Mesothelial cell of epicardium (in vitro differentiated cells): ENCODE results near the gene AUNIP. TPM values are rescaled to one million over a fixed set of nuclear protein-coding genes. Genes with fewer than 3 reads are reported as not detected.
A peak's percentile ranks its signal among the peaks of the same experiment; 100 is the strongest.

Source experiments
- DNase-seq, 2 experiments: peaks; one replicate each; pipeline ENCODE4 v3.0.0; 2021; ENCODE audit warnings: low spot score in 2 of 2; ENCODE audit not compliant: unreplicated experiment in 2 of 2
- H3K27ac Mint-ChIP-seq: 2 replicates; pipeline ENCODE4 v1.8.0; 2021; ENCODE audit warnings: mixed read lengths
- H3K27me3 Mint-ChIP-seq: 2 replicates; pipeline ENCODE4 v1.8.0; 2021; ENCODE audit warnings: low read depth, mixed read lengths
- H3K36me3 Mint-ChIP-seq: 2 replicates; pipeline ENCODE4 v1.8.0; 2021; ENCODE audit warnings: mixed read lengths
- H3K4me1 Mint-ChIP-seq: 2 replicates; pipeline ENCODE4 v1.8.0; 2021; ENCODE audit warnings: mixed read lengths
- H3K4me3 Mint-ChIP-seq: 2 replicates; pipeline ENCODE4 v1.8.0; 2021; ENCODE audit warnings: mild to moderate bottlenecking, moderate library complexity, mixed read lengths
- H3K9me3 Mint-ChIP-seq: 2 replicates; pipeline ENCODE4 v1.8.0; 2021; ENCODE audit warnings: mixed read lengths
- CTCF ChIP-seq: fragments of 200-600 bp; sonication (generic); IDR thresholded peaks from one replicate; pipeline ENCODE4 v1.5.0; 2021; ENCODE audit warnings: antibody characterized with exemption; ENCODE audit not compliant: unreplicated experiment
- total RNA-seq: library from RNA; stranded (reverse); gene quantifications from 3 replicates; pipeline ENCODE4 v1.2.1, GENCODE V29; 2021

Gene AUNIP
- total RNA-seq, 1 donor from 2014 or later: 2.7 TPM

GRCh38 chr1:25899792-25900191 is 40.5 kb upstream of the AUNIP start:
- no peak overlapping the region for H3K4me3 Mint-ChIP-seq
- H3K27ac Mint-ChIP-seq: no peak overlapping the region
- TF ChIP-seq CTCF: no peak
- DNase-seq: no peak
- H3K4me1 Mint-ChIP-seq: peaks cover 31% of the 10 kb centered on the region
- no peaks in the 10 kb centered on the region for H3K9me3 Mint-ChIP-seq
- H3K36me3 Mint-ChIP-seq: peaks cover 35% of the 10 kb centered on the region
- H3K27me3 Mint-ChIP-seq: no peaks in the 10 kb centered on the region

GRCh38 chr1:25898223-25899015 is 39.2 kb upstream of the AUNIP start:
- Mint-ChIP-seq H3K4me1 (peaks cover 21% of the 10 kb centered on the region), H3K27ac (peak overlapping the region; percentile 40), H3K4me3 (no peak overlapping the region), H3K27me3 (no peaks in the 10 kb centered on the region), H3K9me3 (no peaks in the 10 kb centered on the region), H3K36me3 (peaks cover 35% of the 10 kb centered on the region)
- TF ChIP-seq CTCF: no peak
- DNase-seq: no peak

DNA sequence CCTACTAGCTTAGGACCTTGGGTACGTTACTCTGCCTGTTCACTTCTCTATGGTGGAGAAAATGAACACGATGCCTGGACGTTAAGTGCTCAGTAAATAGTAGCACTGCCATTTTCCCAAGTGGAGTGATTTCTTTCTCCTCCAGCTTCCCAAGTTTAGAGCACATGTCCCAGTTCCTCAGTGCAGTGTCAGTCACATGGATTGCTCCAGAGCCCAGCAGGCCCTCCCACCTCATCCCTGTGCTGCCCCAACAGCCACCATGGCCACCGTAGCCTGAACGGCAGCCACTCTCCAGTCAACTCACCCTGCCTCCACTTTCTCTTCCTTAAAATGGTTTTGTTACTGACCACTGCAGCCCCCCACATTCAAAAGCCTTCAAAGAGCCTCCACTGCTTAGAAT is 38.5 kb upstream of the AUNIP start:
- Mint-ChIP-seq H3K27me3 (no peaks in the 10 kb centered on the region), H3K36me3 (peaks cover 35% of the 10 kb centered on the region), H3K27ac (peak overlapping the region; percentile 24), H3K9me3 (no peaks in the 10 kb centered on the region), H3K4me3 (no peak overlapping the region), H3K4me1 (peaks cover 20% of the 10 kb centered on the region)
- TF ChIP-seq CTCF: no peak
- no peak for DNase-seq

DNA sequence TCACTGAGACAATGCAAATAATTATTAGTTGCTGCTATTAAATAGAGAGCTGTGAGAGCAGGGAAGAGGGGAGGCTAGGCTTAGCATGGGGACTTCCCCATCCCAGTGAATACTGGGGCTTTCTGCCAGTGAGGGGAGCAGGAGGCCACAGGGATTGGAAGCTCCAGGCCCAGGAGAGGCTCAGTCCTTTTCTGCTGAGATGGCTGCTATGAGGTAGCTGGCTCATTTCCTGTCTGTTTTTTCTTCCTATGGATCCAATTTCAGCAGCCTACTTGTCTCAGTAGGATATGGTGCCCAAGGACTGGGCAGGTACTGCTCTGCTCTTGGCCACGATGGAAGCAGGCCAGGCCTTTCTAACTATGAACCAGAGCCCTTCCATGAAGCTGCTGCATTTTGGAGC is 37.0 kb upstream of the AUNIP start:
- no peak overlapping the region for H3K4me3 Mint-ChIP-seq
- no peaks in the 10 kb centered on the region for H3K27me3 Mint-ChIP-seq
- no peak for TF ChIP-seq CTCF
- H3K9me3 Mint-ChIP-seq: no peaks in the 10 kb centered on the region
- peaks cover 26% of the 10 kb centered on the region for H3K4me1 Mint-ChIP-seq
- peak overlapping the region; percentile 61 for H3K27ac Mint-ChIP-seq
- no peak for DNase-seq
- peaks cover 28% of the 10 kb centered on the region for H3K36me3 Mint-ChIP-seq

GRCh38 chr1:25895365-25895990 is 36.2 kb upstream of the AUNIP start:
- Mint-ChIP-seq H3K27ac (peak overlapping the region; percentile 77), H3K36me3 (peaks cover 20% of the 10 kb centered on the region), H3K4me3 (no peak overlapping the region), H3K4me1 (peaks cover 31% of the 10 kb centered on the region), H3K9me3 (no peaks in the 10 kb centered on the region), H3K27me3 (no peaks in the 10 kb centered on the region)
- peak; percentile 84 to 94 for DNase-seq
- TF ChIP-seq CTCF: peak; percentile 93
